ENCODE measurements around the gene RPS18.

GRCh38 chr6:33314515-33314942 lies 42.7 kb downstream of the RPS18 start:
- TF ChIP-seq CREB5 (CRISPR knock-in tag; IDR thresholded peaks at IDR 0.05; ENCODE audit: low read depth), result no peak
- no peak for TF ChIP-seq PPARA (CRISPR knock-in tag; IDR thresholded peaks at IDR 0.05; ENCODE audit: borderline replicate concordance)
- TF ChIP-seq TSHZ2 (CRISPR knock-in tag; IDR thresholded peaks at IDR 0.05), result no peak
- no peak for TF ChIP-seq ZNF565 (CRISPR knock-in tag; conservative IDR thresholded peaks at IDR 0.05; ENCODE audit: low read depth)
- TF ChIP-seq RARB (CRISPR knock-in tag; IDR thresholded peaks at IDR 0.05), result no peak
- TF ChIP-seq ZFP30 (CRISPR knock-in tag; IDR thresholded peaks at IDR 0.05), result no peak
- TF ChIP-seq ZFP3 (CRISPR knock-in tag; IDR thresholded peaks at IDR 0.05), result no peak
- no peak for TF ChIP-seq PATZ1 (CRISPR knock-in tag; IDR thresholded peaks at IDR 0.05; ENCODE audit: borderline replicate concordance)
